HG03066 (cell line): ENCODE results near the gene ATXN7L1.
"Not testable (repeated sequence)": the region's sequence is repeated elsewhere in the genome, so short reads cannot be mapped to it uniquely, and the experiment has no call there.

Experiments used
- ATAC-seq: cut with Tn5 transposase; IDR thresholded peaks from one replicate; pipeline ENCODE4 v1.9.1; 2021; ENCODE audit warnings: low read depth; ENCODE audit not compliant: unreplicated experiment

Gene ATXN7L1

GRCh38 chr7:105599080-105599479 is 277.3 kb downstream of the ATXN7L1 start:
- not testable (repeated sequence) for ATAC-seq

DNA sequence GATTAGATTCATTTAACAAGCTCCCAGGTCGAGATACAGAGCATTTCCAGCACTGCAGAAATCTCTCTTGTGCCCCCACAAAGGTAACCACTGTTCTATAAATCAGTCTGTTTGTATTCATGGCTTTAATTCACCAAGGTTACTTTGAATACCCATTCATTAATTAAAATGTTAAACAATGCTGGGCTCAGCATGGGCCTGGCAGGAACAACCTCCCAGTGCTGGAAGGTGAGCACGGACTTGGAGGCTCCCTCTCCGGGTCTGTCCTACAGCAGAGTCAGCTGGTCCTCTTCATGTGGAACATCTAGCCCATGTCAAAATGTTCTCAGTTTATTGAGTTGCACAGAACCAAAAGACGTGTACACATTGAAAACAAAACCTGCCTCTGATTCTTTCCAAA is 279.5 kb downstream of the ATXN7L1 start:
- no peak for ATAC-seq

DNA sequence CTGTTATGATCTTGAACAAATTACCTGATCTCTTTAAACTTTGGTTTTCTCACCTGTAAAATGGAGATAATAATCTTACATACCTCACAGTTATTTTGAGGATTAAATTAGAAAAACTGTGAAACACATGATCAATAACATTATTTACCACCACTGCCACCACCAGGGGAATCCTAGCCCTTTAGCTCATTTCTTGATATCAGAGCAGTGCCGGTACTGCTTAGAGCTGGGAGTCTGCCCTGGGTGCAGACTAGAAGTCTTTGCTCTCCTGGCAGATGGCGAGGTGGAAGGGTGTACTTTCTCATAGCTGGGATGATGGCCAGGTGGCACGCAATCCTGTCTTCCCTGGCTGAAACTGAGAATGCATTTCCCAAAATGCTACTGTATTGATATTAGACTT is 282.4 kb downstream of the ATXN7L1 start:
- ATAC-seq = no peak

DNA sequence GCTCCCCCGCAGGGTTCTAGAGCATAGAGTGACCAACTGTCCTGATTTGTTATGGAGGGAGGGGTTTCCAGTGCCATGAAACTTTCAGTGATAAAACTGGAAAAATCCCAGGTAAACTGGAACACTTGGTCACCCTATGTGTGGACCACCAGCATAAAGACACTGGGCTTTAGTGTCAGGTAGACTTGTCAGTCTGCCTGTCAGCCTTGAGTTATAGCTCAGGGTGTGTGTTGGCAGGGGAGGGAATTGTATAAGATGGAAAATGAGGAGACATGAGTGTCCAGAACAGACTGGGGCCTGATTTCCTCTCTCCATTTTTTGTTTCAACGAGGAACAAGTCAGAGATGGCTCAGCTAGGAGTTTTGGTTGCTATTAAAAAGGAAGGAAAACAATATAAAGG is 284.9 kb downstream of the ATXN7L1 start:
- no peak for ATAC-seq

DNA sequence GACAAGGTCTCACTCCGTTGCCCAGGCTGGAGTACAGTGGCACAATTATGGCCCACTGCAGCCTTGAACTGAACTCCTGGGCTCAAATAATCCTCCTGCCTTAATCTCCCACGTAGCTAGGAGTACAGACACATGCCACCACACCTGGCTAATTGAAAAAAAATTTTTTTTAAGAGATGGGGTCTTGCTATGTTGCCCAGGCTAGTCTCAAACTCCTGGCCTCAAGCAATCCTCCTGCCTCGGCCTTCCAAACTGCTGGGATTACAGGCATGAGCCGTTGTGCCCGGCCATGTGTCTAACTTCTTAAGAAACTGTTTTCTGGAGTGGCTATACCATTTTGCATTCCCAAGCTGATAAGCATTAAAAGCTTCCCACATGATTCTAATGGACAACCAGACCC is 285.6 kb downstream of the ATXN7L1 start:
- no peak for ATAC-seq

DNA sequence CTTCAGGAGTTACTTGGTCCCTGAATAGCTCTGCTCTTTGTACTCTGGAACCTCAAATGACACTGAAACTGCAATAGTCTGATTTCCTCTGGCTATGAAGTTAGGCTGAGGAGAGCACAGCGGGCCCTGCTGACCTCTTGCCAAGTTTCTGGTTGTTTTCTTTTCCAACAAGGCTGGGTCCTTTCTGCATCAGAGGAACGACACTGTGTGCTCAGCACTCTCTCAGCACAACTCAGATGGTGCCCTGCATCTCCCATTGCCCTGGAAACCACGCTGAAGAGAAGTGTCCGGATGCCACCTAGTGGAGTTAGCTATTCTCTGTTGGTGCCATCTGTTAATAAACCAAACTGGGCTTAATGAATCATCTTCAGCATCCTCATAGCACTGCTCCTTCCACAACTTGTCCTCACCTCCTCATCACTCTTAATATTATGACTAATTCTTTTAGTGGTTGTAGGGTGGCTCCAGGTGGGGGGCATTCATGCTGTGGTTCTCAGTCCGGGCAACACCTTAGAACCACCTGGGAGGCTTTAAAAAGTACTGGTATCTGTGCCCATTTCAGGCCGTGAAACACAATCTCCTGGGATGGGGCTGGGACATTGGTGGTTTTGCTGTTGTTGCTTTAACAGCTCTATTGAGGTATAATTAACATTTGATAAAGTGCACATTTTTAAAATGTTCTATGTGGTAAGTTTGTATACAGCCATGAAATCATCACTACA is 286.9 kb downstream of the ATXN7L1 start:
- ATAC-seq = peak; percentile 73

DNA sequence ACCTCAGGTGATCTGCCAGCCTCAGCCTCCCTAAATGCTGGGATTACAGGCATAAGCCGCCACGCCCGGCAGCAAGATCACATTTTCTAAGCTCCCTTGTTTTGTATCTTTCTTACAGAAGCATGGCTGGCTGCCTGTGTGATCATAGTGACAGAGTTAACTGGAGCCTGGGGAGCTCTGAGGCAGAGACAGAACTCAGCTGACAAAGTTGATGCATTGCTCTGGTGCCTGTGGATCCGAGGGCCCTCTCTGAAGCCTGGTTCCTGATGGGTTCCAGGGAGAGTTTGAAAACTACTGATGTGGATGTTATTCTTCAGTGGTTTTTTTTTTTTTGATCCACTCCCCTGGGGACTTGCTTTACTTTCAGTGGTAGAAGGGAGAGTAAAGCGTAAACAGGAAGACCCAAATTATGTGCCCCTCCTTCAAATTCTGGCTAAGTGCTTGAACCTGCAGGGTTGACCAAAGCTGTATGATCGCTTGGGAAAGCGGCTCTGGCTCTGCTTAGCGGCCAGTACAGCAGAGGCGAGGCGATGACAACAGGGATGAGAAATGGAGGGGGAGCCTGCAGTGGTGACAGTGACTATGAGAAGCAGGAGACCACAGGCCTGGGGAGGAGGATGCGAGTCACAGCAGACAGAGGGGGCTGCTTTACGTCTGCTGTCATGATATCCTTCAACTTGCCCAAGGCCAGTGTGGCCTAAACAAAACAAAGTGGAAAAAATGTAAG is 288.3 kb downstream of the ATXN7L1 start:
- ATAC-seq = no peak

GRCh38 chr7:105585850-105586500 is 290.4 kb downstream of the ATXN7L1 start:
- no peak for ATAC-seq

DNA sequence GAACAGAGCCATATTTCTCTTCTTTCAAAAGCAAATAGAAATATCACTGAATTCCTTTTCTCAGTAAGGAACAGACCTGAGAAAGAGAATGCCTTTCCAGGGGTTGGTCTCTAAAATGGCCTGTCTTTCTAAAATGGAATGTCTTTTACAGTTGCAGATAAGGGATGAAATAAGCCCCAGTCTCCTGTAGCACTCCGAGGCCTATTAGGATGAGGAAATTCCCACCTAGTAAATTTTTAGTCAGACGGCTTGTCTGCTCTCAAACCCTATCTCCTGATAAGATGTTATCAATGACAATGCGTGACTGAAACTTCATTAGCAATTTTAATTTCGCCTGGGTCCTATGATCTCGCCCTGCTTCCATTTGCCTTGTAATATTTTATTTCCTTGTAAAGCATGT is 292.2 kb downstream of the ATXN7L1 start:
- no peak for ATAC-seq

DNA sequence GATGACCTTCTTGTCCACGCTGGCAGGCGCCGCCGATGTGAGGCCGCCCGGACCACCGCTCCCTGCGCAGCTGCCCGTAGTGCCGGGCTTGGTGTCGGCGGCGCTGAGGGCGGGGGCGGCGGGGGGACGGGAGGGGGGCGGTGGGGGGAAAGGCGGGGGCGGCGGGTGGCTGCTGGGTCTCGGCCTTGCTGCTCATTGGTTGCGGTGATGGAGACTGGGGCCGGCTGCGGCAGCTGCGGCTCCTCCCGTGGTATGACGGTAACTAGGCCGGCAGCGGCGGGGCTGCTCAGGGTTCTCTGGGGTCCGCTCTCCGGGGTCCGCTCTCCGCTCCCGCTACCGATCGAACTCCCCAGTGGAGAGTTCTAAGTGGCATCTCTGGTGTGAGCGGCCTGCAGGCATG is 293.3 kb downstream of the ATXN7L1 start:
- no peak for ATAC-seq

DNA sequence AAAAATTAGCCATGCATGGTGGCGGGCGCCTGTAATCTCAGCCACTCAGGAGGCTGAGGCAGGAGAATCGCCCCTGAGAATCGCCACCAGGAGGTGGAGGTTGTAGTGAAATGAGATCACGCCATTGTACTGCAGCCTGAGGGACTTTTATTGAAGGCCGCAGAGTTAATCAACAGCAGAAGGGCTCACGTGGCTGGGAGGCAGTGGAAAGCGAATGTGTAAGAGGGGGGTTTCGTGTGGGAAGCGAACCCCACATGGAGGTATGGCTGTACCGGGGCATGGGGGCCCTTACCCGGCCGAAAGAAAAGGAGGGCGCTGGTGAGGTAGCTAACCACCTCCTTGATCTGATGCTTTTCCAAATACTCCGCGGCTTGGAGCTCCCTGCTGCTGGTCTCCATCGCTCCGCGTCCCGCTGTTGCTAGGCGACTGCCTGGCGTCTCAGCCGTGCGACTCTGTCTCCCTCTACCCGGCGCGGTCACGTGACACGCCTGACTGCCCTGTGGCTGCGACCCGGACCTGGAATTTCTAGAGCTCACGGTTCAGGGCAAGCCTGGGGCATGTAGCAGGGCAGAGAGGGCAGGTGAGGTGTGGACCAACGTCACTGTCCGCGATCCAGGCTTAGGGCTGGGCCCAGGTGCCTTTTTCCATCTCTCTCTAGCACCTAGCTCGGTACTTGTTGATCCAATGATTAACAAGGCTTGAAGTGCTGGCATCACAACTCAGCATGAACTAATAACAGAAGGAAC is 295.2 kb downstream of the ATXN7L1 start, which contains the start of gene EFCAB10:
TSS of gene EFCAB10 (minus strand) at position 428 of the 746 bp plus-strand sequence. CDS start at position 398, 30 bp downstream.
- ATAC-seq = peak; percentile 79

DNA sequence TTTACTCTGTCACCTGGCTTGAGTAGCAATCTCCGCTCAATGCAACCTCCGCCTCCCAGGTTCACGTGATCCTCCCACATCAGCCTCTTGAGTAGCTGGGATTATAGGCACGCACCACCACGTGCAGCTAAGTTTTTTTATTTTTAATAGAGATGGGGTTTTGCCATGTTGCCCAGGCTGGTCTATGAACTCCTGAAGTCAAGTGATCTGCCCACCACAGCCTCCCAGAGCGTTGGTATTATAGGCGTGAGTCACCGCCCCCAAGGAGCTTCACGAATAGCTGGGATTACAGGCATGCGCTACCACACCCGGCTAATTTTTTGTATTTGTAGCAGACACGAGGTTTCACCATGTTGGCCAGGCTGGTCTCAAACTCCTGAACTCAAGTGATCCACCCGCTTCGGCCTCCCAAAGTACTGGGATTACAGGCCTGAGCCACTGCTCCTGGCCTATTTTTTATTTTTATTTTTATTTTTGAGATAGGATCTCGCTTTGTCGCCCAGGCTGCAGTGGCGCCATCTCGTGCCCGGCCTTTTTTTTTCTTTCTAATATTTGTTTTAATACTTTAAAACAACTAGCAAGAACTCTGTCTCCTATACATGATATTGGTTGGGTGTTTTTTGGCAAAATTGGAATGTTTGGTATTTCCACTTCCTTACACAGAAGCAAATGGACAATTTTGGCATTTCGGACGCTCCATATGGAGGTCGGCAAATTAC is 296.2 kb downstream of the ATXN7L1 start:
- no peak for ATAC-seq

- no peak for ATAC-seq
Measured at GRCh38 chr7:105578496-105578895, 297.9 kb downstream of the ATXN7L1 start.

GRCh38 chr7:105577251-105577650 is 299.1 kb downstream of the ATXN7L1 start:
- no peak for ATAC-seq

DNA sequence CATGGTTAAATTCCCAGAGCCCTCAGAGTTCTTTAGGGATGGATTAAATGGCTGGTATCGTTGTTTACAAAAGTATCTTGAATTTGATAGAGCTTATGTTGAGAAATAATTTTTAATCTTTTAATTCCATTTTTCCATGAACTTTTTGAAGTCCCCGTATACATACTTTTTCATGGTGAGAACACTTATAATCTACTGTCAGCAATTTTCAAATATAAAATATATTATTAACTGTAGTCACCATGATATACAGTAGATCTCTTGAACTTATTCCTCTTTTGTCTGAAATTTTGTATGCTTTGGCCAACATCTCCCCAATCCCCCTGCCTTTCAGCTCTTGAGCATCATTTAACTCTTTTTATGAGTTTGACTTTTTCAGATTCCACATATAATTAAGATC is 304.5 kb downstream of the ATXN7L1 start:
- ATAC-seq = no peak

GRCh38 chr7:105567821-105568220 is 308.6 kb downstream of the ATXN7L1 start:
- ATAC-seq = no peak

DNA sequence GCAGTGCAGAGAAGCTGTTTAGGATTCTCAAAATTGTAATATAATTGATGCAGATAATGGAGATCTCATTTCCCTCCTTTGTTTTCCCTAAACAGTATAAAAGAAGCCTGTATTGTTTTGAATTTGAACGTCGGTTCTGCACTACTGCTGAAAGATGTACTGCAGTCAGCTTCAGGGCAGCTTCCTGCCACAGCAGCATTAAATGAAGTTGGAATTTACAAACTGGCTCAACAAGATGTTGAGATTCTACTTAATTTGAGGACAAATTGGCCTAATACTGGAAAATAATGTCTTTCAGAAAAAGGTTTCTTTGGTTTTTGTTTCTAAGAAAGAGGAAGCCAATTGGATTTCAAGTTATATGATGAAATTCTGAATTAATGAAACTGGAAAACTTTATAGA is 309.4 kb downstream of the ATXN7L1 start:
- ATAC-seq = no peak

GRCh38 chr7:105565190-105565589 is 311.2 kb downstream of the ATXN7L1 start:
- ATAC-seq = no peak

DNA sequence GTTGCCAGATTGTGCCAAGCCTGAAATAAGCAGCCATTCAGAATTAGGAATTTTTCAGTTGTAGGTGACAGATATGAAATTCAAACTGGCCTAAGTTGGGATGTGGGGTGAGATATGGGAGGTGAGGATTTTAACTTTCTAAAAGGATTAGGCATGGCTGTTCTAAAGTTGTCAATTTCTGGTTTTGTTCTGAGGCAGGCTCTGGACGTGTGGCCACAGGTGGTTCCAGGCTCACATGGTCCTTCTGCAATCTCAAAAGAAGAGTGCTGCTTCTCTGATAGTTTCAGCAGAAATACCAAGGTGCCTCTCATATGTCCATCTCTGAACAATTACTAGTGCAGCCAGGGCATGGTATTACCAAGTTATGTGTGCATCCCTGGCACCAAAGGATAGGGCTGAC is 316.5 kb downstream of the ATXN7L1 start:
- ATAC-seq = no peak
